ENCODE measurements around the gene DHX58. TPM values are rescaled to one million over a fixed set of nuclear protein-coding genes. Genes with fewer than 3 reads are reported as not detected.

DHX58 gene
- total RNA-seq, 1 donor, result 12.3 TPM

DNA sequence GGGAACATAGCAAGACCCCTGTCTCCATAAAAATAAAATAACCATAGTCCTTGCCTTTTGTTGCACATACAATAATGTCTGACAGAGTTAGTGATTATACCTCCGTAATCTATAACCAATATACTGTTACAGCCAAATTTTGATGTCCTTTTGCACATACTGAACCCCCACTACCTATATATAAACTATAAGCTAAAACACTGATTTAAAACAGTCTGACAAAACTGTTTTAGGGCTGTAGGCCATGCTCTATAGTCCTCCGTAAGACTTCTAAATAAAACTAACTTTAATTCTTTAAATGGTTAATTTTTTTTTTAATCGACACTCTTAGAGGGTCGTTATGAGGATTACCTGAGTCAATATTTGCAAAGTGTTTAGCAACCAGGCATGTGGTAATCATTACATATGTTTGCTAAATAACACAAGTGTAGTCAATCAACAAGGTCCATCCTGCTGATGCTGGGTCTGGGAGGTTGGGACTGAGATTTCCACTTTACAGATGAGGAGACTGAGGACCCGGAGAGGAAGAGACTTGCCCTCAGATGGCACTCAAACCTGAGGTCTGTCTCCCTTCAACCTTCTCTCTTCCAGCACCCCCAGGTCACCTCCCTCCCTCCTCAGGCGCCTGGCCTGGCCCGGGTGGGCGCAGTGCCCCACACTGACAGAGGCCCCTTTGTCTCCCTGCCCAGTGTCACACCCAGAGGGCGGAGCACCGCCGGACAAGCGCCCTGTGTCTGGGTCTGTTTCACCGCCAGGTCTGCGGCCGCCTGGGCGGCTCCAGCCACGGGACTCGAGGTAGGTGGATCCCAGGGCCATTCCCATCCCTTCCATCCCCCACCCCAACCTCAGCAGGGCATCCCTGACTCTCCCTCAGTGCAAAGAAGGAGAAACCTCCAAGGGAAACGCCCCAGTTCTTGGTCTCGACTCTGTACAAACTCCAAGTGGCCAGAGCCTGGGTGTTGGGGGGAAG, 24.5 kb downstream of the DHX58 start:
- Histone ChIP-seq H3K9me3 (ENCODE audit: low read depth, low read length) (no peaks in the 10 kb centered on the region), H3K4me1 (ENCODE audit: insufficient read depth, low read length) (no peaks in the 10 kb centered on the region), H3K4me3 (ENCODE audit: low read length) (no peak overlapping the region), H3K27me3 (ENCODE audit: insufficient read depth, low read length) (no peaks in the 10 kb centered on the region)

DNA sequence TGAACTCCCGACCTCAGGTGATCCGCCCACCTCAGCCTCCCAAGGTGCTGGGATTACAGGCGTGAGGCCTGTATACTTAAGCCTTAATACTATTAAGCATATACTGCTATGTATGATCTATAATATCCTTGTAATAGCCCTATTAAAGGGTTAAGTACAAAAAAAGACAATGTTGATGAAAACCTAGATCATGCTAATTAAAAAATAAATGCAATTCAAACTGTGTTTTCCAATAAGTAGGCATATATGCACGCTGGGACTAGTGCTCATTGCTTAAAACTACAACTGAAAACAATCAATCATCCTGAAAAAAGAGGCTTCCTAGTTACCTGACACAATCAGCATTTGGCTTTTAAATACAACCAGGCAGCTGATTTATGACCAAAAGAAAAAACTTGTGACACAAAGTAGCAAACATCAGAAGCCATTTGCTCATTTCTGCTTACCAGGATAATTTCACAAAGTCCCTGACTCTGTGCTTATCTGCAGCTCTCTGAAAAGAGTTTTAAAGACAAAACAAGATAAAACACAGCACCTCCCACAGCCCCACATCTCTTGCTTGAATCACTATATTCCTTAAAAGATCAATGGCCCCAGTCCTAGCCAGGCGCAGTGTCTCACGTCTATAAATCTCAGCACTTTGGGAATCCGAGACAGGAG, 25.3 kb downstream of the DHX58 start:
- Histone ChIP-seq H3K4me1 (ENCODE audit: insufficient read depth, low read length) (no peaks in the 10 kb centered on the region), H3K4me3 (ENCODE audit: low read length) (no peak overlapping the region), H3K9me3 (ENCODE audit: low read depth, low read length) (no peaks in the 10 kb centered on the region), H3K27me3 (ENCODE audit: insufficient read depth, low read length) (no peaks in the 10 kb centered on the region)

DNA sequence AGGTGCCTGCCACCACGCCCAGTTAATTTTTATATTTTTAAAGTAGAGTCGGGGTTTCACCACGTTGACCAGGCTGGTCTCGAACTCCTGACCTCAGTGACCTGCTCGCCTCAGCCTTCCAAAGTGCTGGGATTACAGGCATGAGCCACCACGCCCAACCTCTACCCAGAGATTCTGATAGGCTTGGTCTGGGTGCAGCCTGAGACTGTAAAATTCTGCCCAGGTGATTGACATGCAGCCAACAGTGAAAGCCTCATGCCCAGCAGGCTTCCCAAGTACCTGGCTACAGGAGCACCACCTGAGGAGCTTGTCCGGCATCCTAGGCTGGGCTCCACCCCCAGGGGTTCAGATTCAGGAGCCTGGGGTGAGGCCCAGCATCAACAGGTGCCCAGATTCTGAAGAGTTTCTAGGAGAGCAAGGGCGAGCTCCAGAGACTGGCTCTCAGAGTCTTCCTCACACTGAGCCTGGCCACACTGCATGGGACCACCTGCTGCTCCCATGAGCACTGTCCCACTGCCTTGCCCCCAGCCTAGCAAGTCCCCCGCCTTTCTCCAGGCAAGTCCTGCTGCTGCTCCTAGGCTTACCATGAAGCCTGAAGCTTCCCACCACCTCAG, 30.9 kb downstream of the DHX58 start:
- Histone ChIP-seq H3K27me3 (ENCODE audit: insufficient read depth, low read length) (no peaks in the 10 kb centered on the region), H3K4me1 (ENCODE audit: insufficient read depth, low read length) (no peaks in the 10 kb centered on the region), H3K9me3 (ENCODE audit: low read depth, low read length) (no peaks in the 10 kb centered on the region), H3K4me3 (ENCODE audit: low read length) (no peak overlapping the region)

DNA sequence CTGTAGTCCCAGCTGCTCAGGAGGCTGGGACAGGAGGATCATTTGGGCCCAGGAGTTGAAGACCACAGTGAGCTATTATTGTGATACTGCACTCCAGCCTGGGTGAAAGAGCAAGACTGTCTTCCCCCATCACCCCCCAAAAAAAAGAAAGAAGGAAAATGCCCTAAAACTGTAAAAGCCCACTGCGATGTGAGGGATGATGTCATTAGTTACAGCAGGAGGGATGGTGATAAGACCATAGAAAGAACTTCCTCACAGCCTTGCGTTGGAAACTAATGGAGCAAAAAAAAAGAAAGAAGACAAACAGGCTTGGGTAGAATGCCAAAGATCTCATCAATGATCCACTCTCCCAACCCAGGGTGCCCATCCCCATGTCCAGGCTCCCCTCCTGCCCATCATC, 33.0 kb downstream of the DHX58 start:
- Histone ChIP-seq H3K4me3 (ENCODE audit: low read length) (no peak overlapping the region), H3K9me3 (ENCODE audit: low read depth, low read length) (no peaks in the 10 kb centered on the region), H3K27me3 (ENCODE audit: insufficient read depth, low read length) (no peaks in the 10 kb centered on the region), H3K4me1 (ENCODE audit: insufficient read depth, low read length) (no peaks in the 10 kb centered on the region)

DNA sequence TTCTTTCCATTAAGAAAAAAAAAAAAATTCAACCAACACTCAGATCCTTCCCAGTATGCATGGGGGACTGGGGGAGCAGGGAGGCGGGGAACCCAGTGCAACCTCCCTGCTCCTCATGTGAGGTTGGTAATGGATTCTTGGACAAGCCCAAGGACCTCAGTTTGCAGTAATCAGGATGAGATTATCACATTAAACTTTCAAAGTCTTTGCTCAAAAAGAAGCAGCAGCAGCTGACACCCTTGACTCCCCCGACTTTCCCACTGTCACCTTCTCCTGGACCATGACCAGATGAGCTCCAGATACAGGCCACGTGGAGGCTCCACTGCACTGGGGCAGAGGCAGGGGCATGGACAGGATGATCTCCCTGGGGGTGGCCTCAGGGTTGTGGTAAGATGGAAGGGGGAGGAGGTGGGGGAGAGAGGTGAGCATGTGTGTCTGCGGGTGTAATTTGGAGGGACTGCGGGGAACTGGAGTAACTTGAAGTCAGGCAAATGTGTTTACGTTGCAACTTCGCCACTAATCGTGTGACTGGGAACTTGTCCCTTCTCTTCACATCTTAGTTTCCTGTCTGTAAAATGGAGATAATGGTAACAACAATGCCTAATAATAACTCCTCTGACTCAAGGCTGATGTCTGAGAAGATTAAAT, 34.0 kb downstream of the DHX58 start:
- H3K4me1 ChIP-seq (ENCODE audit: insufficient read depth, low read length), result no peaks in the 10 kb centered on the region
- no peaks in the 10 kb centered on the region for H3K9me3 ChIP-seq (ENCODE audit: low read depth, low read length)
- H3K27me3 ChIP-seq (ENCODE audit: insufficient read depth, low read length), result peaks cover under 1% of the 10 kb centered on the region
- H3K4me3 ChIP-seq (ENCODE audit: low read length), result no peak overlapping the region

DNA sequence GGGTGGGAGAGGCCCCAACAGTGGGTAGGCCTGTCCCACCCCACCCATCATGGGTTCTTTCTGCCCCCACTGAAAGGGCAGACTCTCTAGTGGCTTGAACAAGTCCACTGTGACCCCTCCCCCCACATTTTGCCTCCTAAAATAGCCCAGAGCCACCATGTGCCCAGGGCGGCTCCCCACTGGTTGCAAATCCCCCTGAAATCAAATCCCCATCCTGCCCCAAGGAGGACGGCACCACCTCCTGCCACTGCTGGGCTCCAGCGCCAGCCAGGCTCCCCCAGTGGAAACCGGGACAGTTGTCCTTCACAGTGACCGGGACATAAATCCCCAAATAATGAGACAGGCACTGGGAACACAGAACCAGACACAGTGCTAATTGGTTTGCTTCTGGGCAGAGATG, 34.8 kb downstream of the DHX58 start:
- Histone ChIP-seq H3K4me3 (ENCODE audit: low read length) (no peak overlapping the region), H3K9me3 (ENCODE audit: low read depth, low read length) (no peaks in the 10 kb centered on the region), H3K27me3 (ENCODE audit: insufficient read depth, low read length) (peaks cover 8% of the 10 kb centered on the region), H3K4me1 (ENCODE audit: insufficient read depth, low read length) (peaks cover 1% of the 10 kb centered on the region)

DNA sequence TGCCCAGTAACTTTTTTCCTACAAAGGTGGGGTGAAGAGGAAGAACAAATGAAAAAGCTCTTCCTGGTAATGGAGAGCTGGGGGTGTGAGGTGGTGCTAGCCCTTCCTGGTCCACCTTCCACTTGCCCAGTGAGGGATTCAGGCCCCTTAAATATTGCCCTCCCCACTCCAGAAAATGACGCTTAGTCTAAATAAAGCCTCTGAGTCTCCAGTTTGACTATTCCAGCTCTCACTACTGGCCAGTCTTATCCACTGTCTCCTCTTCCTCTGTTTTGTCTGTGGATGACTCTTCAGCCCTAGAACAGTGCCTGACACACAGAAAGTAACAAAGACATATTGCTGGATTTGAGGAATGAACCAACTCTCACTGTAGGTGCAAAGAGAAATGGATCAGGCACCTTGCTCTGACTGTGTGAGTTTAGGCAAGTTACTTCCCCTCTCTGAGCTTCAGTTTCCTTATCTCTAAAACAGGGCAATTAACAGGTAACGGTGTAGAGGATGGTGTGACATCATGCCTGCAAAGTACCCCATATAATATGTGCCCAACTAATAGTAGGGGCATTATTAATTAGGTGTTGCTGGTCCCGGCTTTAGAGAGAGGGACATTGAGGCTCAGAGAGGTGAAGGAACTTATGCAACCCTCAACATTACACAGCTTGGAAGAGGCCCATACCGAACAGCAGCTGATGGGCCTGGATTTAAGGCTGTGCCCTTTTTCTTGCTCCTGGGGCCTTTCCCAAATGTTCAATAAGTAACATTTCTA, 35.5 kb downstream of the DHX58 start:
- no peak overlapping the region for H3K4me3 ChIP-seq (ENCODE audit: low read length)
- H3K9me3 ChIP-seq (ENCODE audit: low read depth, low read length), result no peaks in the 10 kb centered on the region
- peaks cover 13% of the 10 kb centered on the region for H3K27me3 ChIP-seq (ENCODE audit: insufficient read depth, low read length)
- peaks cover 9% of the 10 kb centered on the region for H3K4me1 ChIP-seq (ENCODE audit: insufficient read depth, low read length)

DNA sequence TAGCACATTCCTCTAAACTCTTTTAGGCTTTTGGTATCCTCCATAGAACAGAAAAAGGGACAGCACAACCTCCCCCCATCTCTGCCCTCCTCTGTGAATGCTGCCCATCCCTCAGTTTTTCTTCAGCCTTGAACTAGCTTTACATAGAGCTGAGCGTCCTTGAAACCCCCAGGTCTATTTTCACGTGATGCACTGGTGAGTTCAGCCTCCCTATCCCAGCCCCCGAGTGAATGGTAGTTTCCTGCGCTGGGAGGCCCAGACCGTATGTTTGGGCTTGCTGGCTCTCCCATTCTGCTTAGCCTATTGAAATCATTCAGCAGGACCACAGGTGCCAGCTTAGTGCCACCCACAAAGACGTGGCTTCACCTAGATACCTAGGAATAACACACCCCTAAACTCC, 36.7 kb downstream of the DHX58 start:
- Histone ChIP-seq H3K9me3 (ENCODE audit: low read depth, low read length) (no peaks in the 10 kb centered on the region), H3K4me3 (ENCODE audit: low read length) (no peak overlapping the region), H3K27me3 (ENCODE audit: insufficient read depth, low read length) (peaks cover 20% of the 10 kb centered on the region), H3K4me1 (ENCODE audit: insufficient read depth, low read length) (peaks cover 14% of the 10 kb centered on the region)

DNA sequence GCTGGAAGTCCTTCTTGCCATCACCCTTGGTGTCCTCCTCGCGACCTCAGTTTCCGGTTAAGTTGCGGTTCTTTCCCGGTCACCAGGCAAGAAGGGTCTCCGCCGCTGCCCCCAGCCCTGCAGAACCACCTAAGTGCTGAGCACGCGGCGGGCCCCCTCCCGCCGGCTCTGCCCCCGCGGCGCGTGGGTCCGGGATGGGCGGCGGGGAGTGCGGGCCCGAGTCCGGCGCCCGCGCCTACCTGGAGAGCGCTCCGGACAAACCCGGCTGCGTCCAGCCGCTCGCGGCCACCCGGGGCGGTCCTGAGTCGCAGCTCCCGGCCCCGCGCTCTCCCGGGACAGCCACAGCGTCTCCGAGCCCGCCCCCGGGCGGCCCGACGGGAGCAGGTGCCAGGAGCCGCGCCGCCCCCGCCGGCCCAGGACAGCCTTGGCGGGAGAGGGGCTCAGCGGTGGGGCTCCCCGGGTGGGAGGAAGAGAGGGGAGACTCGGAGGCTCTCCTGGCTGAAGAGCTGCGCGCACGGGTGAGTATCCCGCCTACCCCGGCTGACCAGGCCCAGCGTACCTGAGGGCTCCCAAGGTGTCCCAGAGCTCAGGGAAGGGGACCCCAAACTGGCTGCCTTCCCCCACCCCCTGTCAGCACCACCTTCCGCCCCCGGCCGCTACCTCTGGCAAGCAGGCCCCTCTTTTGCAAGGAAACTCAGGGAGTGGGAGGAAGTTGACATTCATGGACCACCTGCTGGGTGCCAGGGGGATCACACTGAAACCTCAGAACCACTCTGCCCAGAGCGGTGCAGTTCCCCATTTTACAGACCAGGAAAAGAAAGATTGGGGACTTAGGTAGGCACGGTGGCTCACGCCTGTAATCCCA, 40.0 kb downstream of the DHX58 start:
- Histone ChIP-seq H3K9me3 (ENCODE audit: low read depth, low read length) (no peaks in the 10 kb centered on the region), H3K4me3 (ENCODE audit: low read length) (no peak overlapping the region), H3K27me3 (ENCODE audit: insufficient read depth, low read length) (peaks cover 20% of the 10 kb centered on the region), H3K4me1 (ENCODE audit: insufficient read depth, low read length) (peaks cover 14% of the 10 kb centered on the region)

DNA sequence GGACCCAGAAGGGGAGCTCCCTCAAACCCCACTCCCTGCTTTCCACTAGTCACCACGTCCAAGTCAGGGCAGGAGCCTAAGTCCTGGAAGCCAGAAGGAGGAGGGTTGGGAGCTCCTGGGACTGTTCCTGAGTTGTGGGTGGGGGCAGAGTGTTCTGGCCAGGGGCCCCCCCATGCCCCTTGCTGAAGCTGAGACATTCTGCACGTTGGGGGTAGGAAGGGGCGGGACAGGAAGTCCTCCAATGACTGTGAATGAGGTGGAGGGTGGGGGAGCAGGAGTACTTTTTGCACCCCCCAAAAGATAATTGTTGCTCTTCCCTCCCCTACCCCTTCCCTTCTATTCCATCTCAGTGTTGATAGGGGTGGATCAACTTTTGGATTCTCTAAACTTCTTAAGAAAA, 40.7 kb downstream of the DHX58 start:
- Histone ChIP-seq H3K4me3 (ENCODE audit: low read length) (no peak overlapping the region), H3K27me3 (ENCODE audit: insufficient read depth, low read length) (peaks cover 20% of the 10 kb centered on the region), H3K4me1 (ENCODE audit: insufficient read depth, low read length) (peaks cover 14% of the 10 kb centered on the region)

DNA sequence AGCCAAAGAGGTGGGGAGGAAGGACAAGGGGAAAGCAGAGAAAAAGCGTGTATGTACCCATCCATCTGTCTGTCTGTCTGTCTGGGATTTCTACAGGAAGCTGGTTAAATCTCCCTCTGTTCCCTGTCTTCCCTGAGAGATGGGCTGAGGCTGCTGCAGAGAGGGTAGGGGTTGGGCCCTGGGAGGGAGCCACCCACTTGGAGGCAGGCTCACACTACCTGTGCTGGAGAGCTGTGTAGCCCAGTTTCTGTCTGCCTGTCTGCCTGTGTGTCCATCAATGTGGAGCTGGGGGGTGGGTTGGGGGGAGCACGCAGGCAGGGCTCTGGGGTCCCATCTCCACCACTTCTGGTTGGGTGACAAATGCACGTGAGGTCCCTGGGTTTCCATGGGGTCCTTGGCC, 43.5 kb downstream of the DHX58 start:
- H3K27me3 ChIP-seq (ENCODE audit: insufficient read depth, low read length), result peaks cover 20% of the 10 kb centered on the region
- no peak overlapping the region for H3K4me3 ChIP-seq (ENCODE audit: low read length)
- H3K4me1 ChIP-seq (ENCODE audit: insufficient read depth, low read length), result peaks cover 20% of the 10 kb centered on the region
- H3K9me3 ChIP-seq (ENCODE audit: low read depth, low read length), result no peaks in the 10 kb centered on the region

More for the DNA sequence above, 40.7 kb downstream of the DHX58 start:
- H3K9me3 ChIP-seq (ENCODE audit: low read depth, low read length), result no peaks in the 10 kb centered on the region

DNA sequence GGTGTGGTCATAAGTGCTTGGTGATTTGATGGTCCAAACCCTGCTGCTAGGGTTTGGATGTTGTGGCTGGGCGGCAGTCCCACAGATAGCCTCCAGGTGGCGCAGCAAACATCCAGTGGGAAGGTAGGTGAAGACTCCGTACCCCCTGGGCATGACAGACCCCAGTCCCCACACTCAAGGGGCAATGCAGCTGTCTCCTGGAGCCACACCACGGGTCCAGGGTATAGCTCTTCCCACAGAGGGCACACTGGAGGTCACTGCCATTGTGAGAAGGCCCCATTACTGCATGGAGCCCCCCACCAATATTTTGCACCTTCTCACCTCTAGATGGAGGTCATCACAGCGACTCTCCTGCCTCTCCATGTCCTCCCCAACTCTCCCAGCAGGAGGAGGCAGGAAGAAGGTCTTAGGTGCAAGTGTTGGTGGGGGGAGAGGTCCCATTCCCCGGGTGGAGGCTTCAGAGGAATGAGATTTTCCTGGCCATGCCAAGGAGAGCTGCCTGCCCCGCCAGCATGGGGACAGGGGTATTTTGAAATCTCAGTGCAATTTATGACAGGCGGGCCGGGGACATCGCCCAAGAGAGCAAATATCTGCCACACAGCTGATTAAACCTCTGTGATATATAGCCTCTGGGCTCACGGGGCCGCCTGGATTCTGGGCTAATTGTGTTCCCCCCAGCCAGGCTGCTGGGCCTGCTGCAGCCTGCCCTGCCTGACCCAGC, 45.0 kb downstream of the DHX58 start:
- peaks cover 26% of the 10 kb centered on the region for H3K4me1 ChIP-seq (ENCODE audit: insufficient read depth, low read length)
- no peak overlapping the region for H3K4me3 ChIP-seq (ENCODE audit: low read length)
- no peaks in the 10 kb centered on the region for H3K9me3 ChIP-seq (ENCODE audit: low read depth, low read length)
- peaks cover 9% of the 10 kb centered on the region for H3K27me3 ChIP-seq (ENCODE audit: insufficient read depth, low read length)

DNA sequence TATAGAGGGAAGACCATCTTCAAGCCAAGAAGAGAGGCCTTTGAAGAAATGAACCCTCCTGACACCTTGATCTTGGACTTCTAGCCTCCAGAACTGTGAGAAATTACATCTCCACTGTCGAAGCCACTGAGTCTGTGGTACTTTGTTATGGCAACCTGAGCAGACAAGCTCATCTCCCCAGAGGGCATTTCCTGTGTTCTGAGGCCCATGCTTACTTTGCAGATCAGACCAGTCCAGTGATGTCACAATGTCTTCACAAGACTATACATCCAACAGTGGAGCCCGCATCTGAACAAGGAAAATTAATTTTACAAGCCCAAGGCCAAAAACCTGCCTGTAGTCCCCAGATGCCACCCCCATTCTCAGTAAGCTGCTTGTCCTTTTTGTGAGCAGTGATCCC, 47.3 kb downstream of the DHX58 start:
- Histone ChIP-seq H3K9me3 (ENCODE audit: low read depth, low read length) (no peaks in the 10 kb centered on the region), H3K4me1 (ENCODE audit: insufficient read depth, low read length) (peaks cover 16% of the 10 kb centered on the region), H3K27me3 (ENCODE audit: insufficient read depth, low read length) (no peaks in the 10 kb centered on the region), H3K4me3 (ENCODE audit: low read length) (no peak overlapping the region)
